NT2/D1 (cell line): ENCODE results near the gene ALPK3.

ENCODE experiments used
- YY1 ChIP-seq: IDR thresholded peaks from 2 replicates; pipeline ENCODE4 v1.6.1; 2011; ENCODE audit not compliant: insufficient read length, insufficient read depth
- ZNF274 ChIP-seq: IDR thresholded peaks from 2 replicates; pipeline ENCODE4 v1.6.1; 2011; ENCODE audit warnings: mild to moderate bottlenecking, low read depth, low read length

- TF ChIP-seq ZNF274 (no peak), YY1 (no peak)
Measured at GRCh38 chr15:84885801-84886200, 68.6 kb downstream of the ALPK3 start.
